Stimulated activated naive CD8-positive, alpha-beta T cell treated with anti-CD3 and anti-CD28 coated beads, Interleukin-15, amount 100 ng/mL, for 72 hours (primary cell): ENCODE data around the gene TTBK2.

Source experiments
- ATAC-seq: fragments of 150-1000 bp; cut with Tn5 transposase; 2 replicates; pipeline ENCODE4 v1.10.0; 2021; ENCODE audit warnings: mild to moderate bottlenecking, moderate library complexity
- DNase-seq, 2 donors: peaks; one replicate each; pipeline ENCODE4 v3.0.0; 2021 to 2022
- H3K27ac Mint-ChIP-seq, 2 donors: one replicate each; pipeline ENCODE4 v1.8.0; 2022; ENCODE audit warnings: mild to moderate bottlenecking in 2 of 2, mixed read lengths in 2 of 2, moderate library complexity in 2 of 2
- H3K27me3 Mint-ChIP-seq: one replicate; pipeline ENCODE4 v1.8.0; 2022; ENCODE audit warnings: mixed read lengths
- H3K4me1 Mint-ChIP-seq: one replicate; pipeline ENCODE4 v1.8.0; 2022; ENCODE audit warnings: mild to moderate bottlenecking, mixed read lengths
- H3K4me3 Mint-ChIP-seq, 2 donors: one replicate each; pipeline ENCODE4 v1.8.0; 2022; ENCODE audit warnings: mild to moderate bottlenecking in 2 of 2, mixed read lengths in 2 of 2, moderate library complexity in 1 of 2
- H3K9me3 Mint-ChIP-seq, 2 donors: one replicate each; pipeline ENCODE4 v1.8.0; 2022; ENCODE audit warnings: mixed read lengths in 2 of 2

The TTBK2 gene

DNA sequence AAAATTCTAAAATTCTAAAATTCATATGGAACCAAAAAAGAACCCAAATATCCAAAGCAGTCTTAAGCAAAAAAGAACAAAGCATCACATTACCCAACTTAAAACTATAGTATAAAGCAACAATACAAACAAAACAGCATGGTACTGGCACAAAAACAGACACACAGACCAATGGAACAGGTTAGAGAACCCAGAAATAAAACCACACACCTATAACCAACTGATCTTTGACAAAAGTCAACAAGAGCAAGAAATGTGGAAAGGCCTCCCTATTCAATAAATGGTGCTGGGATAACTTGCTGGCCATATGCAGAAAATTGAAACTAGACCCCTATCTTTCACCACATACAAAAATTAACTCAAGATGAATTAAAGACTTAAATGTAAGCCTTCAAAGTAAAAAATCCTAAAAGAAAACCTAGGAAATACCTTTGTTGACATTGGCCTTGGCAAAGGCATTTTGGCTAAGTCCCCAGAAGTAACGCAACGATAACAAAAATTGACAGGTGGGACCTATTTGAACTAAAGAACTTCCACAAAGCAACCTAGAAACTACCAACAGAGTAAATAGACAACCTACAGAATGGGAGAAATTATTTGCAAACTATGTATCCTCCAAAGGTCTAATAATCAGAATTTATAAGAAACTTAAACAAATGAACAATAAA lies 56.9 kb downstream of the TTBK2 start:
- peaks cover 7% of the 10 kb centered on the region for H3K4me1 Mint-ChIP-seq
- no peak for ATAC-seq
- H3K27ac Mint-ChIP-seq, result peak overlapping the region in 1 of 2 donors; percentile 58
- DNase-seq, result no peak
- H3K4me3 Mint-ChIP-seq, result no peak overlapping the region
- H3K9me3 Mint-ChIP-seq, result no peaks in the 10 kb centered on the region
- no peaks in the 10 kb centered on the region for H3K27me3 Mint-ChIP-seq

DNA sequence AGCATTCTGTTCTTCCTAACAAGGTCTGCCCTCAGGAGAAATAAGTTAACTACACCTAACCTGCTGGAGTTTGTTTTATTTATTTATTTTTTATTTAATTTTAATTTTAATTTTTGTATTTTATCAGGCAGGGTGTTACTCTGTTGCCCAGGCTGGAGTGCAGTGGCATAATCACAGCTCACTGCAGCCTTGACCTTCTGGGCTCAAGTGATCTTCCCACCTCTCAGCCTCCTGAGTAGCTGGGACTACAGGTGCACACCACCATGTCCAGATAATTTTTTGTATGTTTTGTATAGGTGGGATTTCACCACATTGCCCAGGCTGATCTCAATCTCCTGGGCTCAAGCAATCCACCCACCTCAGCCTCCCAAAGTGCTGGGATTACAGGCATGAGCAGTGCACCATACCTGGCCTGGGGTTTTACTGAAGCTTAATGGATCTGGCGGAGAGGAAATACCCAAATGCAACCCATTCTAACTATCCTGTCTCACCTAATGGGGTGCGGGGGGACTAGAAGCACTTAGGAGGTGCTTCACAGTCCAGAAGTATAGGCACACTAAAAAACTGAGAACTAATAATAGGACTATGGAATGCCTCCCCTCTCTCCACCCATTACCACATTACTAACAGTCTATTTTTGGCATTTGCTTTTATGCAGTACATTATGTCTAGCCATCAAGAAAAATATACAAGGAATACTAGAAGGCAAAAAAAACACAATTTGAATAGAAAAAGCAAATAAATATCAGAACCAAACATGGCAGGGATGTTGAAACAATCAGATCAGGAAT lies 61.4 kb downstream of the TTBK2 start:
- ATAC-seq, result no peak
- peaks cover 7% of the 10 kb centered on the region for H3K4me1 Mint-ChIP-seq
- H3K9me3 Mint-ChIP-seq, result no peaks in the 10 kb centered on the region
- no peak for DNase-seq
- no peak overlapping the region for H3K27ac Mint-ChIP-seq
- no peak overlapping the region for H3K4me3 Mint-ChIP-seq
- no peaks in the 10 kb centered on the region for H3K27me3 Mint-ChIP-seq

DNA sequence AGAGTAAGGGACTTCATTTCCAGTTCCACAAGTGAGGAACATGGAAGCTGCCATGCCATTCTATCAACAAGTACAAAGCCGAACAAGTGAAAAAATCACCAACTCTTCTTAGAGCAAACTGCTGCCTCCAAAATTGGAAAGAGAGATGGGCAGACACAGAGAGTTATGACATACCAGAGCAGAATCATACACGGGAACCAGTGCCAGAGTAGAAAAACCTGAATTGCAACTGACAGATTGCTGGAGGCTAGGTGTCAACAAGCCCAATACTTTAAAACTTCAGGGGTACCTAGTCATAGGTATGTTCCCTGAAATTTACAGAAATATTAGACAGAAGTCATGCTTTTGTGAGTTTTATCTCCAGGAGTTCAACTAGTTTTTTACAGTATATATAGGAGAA lies 62.0 kb downstream of the TTBK2 start:
- Mint-ChIP-seq H3K27ac (no peak overlapping the region), H3K4me1 (peaks cover 7% of the 10 kb centered on the region), H3K27me3 (no peaks in the 10 kb centered on the region), H3K4me3 (no peak overlapping the region), H3K9me3 (no peaks in the 10 kb centered on the region)
- DNase-seq (no peak), ATAC-seq (no peak)

DNA sequence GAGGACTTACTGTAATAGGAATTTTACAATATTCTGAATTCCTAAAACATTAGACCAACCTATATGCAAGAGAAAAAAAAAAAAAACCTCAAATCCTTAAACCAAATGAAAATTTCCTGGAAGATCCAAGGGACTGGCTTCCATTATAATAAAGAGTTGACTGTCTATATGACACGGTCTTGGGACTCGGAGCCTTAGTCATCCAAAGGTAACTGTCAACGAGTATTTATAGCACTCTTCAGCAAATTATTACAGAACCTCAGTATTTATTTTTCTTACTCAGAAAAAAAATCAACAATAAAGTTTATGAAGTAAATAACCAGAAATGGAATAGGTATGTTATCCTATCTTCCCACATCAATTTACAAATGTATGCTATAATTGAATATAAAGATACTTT lies 66.0 kb downstream of the TTBK2 start:
- no peak for ATAC-seq
- Mint-ChIP-seq H3K27ac (peak overlapping the region in 1 of 2 donors; percentile 52), H3K27me3 (no peaks in the 10 kb centered on the region), H3K9me3 (no peaks in the 10 kb centered on the region), H3K4me3 (no peak overlapping the region), H3K4me1 (peaks cover under 1% of the 10 kb centered on the region)
- no peak for DNase-seq

DNA sequence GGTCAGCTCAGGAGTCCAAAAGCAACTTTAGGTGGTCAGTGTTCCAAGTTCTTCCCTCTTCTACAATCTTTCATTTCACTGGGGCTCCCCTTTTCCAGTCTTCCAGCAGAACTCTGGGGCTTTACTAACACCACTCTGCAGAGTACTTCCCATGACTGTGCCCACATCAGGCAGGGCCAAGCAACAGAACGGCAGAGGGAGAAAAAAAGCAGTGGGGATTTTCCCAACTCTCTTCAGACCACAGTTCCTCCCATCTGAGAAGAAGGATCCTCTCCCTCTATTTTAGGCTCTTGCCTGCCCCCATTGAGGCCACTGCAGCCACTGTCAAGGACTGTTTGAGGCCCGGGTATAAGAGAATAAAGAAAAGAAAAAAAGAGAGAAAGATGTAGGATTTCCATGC lies 70.7 kb downstream of the TTBK2 start:
- no peak overlapping the region for H3K27ac Mint-ChIP-seq
- H3K4me3 Mint-ChIP-seq, result no peak overlapping the region
- H3K27me3 Mint-ChIP-seq, result no peaks in the 10 kb centered on the region

DNA sequence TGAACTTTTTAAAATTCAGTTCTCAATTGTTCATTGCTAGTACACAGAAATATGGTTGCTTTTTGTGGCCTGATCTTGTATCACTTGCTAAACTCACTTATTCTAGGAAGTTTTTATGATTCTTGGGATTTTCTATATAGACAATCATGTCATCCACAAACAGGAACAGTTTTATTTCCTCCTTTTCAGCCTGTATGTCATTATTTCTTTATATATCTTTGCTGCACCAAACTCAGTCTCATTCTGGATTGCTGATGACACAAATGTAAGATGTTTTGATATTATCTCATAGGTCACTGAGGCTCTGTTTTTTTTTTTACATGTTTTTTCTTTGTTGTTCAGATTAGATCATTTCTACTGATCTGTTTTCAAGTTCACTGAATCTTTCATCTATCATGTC lies 71.7 kb downstream of the TTBK2 start:
- H3K27ac Mint-ChIP-seq, result no peak overlapping the region
- no peaks in the 10 kb centered on the region for H3K4me1 Mint-ChIP-seq
- no peaks in the 10 kb centered on the region for H3K27me3 Mint-ChIP-seq
- H3K4me3 Mint-ChIP-seq, result no peak overlapping the region
- DNase-seq (no peak), ATAC-seq (no peak)
- no peaks in the 10 kb centered on the region for H3K9me3 Mint-ChIP-seq

More for the DNA sequence above, 70.7 kb downstream of the TTBK2 start:
- Mint-ChIP-seq H3K9me3 (no peaks in the 10 kb centered on the region), H3K4me1 (no peaks in the 10 kb centered on the region)
- ATAC-seq (no peak), DNase-seq (no peak)

DNA sequence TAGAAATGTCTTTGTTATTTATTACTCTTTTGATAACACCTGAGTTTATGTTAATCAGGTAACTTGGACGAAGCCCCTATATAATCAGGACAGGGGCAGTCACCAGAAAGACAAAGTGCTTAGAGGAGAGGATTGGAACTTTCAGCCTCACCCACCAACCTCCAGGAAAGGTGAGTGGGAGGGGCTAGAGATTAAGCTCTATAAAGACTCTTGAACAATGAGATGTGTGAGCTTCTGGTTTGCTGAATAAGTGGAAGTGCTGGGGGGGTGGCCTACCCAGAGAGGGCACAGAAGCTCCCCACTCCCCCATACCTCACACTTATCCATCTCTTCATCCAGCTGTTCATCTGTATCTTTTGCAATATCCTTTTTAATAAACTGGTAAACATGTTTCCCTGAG lies 73.9 kb downstream of the TTBK2 start:
- ATAC-seq (no peak), DNase-seq (no peak)
- Mint-ChIP-seq H3K27me3 (no peaks in the 10 kb centered on the region), H3K4me1 (no peaks in the 10 kb centered on the region), H3K9me3 (no peaks in the 10 kb centered on the region), H3K4me3 (no peak overlapping the region), H3K27ac (no peak overlapping the region)

DNA sequence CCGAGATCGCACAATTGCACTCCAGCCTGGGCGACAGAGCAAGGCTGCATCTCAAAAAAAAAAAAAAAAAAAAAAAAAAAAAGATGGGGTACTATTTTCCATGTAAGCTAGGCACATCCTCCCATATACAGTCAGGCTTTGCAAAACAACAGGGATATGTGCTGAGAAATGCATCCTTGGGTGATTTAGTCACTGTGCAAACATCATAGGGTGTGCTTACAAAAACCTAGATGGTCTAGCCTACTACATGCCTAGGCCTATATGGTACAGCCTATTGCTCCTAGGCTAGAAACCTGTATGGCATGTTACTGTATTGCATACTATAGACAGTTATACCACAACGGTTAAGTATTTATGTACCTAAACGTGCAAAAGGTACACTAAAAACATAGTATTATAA lies 75.0 kb downstream of the TTBK2 start:
- Mint-ChIP-seq H3K27me3 (no peaks in the 10 kb centered on the region), H3K4me1 (no peaks in the 10 kb centered on the region), H3K9me3 (no peaks in the 10 kb centered on the region), H3K27ac (no peak overlapping the region), H3K4me3 (no peak overlapping the region)
- ATAC-seq (no peak), DNase-seq (no peak)

DNA sequence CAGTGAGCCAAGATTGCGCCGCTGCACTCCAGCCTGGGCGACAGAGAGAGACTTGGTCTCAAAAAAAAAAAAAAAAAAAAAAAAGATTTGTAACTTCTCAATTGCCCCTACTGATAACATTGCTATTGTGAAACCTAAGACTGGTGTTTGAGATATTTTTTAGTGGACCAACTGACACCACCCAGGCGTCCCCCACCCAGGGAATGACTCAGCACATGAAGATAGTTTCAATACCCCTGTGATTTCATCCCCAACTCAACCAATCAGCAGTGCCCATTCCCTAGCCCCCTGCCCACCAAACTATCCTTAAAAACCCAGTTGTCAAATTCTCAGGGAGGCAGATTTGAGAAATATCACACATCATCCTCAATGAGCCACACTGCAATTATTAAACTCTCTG lies 76.9 kb downstream of the TTBK2 start:
- Mint-ChIP-seq H3K27ac (peak overlapping the region in 1 of 2 donors; percentile 63), H3K4me3 (no peak overlapping the region), H3K9me3 (no peaks in the 10 kb centered on the region), H3K27me3 (no peaks in the 10 kb centered on the region), H3K4me1 (no peaks in the 10 kb centered on the region)
- DNase-seq (no peak), ATAC-seq (no peak)

DNA sequence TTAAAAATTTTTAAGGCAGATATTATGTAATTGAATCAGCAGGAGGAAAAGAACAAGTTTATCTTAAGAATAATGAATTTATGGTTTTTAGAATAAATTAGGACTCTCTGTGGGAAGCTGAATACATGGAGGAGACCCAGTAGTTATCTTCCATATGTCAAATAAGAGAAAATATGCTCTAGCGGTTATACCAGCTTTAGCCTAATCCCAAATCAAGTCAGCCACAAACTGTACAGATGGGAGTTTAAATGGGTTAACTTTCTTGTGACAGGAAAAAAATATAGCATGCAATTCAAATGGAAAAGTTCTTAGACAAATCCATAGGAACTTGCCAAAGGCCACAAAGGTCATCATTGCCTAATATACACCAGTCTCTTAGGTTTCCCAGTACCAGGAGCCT lies 84.3 kb downstream of the TTBK2 start:
- H3K4me3 Mint-ChIP-seq, result no peak overlapping the region
- DNase-seq (no peak), ATAC-seq (no peak)
- peak overlapping the region in 1 of 2 donors; percentile 57 for H3K27ac Mint-ChIP-seq
- H3K4me1 Mint-ChIP-seq, result no peaks in the 10 kb centered on the region
- H3K9me3 Mint-ChIP-seq, result no peaks in the 10 kb centered on the region
- no peaks in the 10 kb centered on the region for H3K27me3 Mint-ChIP-seq

DNA sequence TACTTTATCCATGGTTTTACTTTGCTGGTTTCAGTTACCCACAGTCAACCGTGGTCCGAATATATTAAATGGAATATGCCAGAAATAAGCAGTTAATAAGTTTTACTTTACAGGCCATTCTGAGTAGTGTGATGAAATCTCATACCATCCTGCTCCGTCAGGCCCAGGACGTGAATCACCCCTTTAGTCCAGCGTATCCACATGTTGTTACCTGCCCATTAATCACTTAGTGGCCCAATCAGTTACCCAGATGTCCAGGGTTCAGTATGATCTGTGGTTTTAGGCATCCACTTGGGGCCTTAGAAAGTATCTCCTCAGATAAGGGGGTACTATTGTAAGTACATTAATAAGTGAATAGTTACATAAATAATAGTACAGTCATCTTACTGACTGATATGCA lies 88.0 kb downstream of the TTBK2 start:
- Mint-ChIP-seq H3K27me3 (no peaks in the 10 kb centered on the region), H3K9me3 (no peaks in the 10 kb centered on the region), H3K27ac (no peak overlapping the region), H3K4me1 (no peaks in the 10 kb centered on the region), H3K4me3 (no peak overlapping the region)
- ATAC-seq, result no peak
- DNase-seq, result no peak

DNA sequence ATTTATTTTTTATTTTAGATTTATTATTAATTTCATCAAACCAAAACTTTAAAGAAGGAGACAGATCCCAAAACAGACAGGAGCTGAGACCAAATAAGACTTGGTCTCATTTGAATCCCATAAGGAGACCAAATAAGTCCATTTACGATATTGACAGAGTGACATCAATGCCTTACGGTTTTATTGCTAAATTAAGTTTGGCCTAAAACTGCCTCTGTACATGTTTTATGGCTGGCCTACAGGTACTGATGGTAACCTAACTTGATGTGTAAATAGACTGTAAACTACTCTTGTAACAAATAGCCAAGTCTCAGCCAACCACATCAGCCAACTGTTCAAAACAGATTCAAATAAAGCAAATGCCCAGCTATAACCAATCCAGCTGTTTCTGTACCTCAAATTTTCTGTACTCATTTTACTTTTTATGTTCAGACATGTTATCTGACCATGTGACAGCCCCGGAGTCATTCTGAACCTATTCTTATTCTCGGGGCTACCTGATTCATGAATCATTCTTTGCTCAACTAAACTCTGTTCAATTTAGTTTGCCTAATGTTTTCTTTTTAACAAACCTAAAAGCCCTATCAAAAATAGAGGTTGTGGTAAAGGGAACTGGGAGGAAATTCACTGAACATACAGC lies 94.2 kb downstream of the TTBK2 start:
- no peaks in the 10 kb centered on the region for H3K9me3 Mint-ChIP-seq
- H3K4me3 Mint-ChIP-seq, result no peak overlapping the region
- H3K27me3 Mint-ChIP-seq, result no peaks in the 10 kb centered on the region
- DNase-seq (no peak), ATAC-seq (no peak)
- H3K4me1 Mint-ChIP-seq, result no peaks in the 10 kb centered on the region
- no peak overlapping the region for H3K27ac Mint-ChIP-seq

DNA sequence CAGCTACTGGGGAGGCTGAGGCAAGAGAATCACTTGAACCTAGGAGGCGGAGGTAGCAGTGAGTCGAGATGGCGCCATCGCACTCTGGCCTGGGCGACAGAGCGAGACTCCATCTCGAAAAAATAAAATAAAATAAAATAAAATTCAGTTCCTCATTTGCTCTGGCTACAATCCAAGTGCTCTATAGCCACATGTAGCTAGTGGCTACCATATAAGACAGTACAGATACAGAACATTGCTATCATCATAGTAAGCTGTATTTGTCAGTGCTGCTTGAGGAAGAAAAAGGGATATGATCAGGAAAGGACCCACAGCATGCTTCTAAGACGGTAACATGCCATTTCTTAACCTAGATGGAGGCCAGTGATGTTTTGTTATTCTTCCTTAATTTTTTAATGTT lies 95.0 kb downstream of the TTBK2 start:
- Mint-ChIP-seq H3K4me3 (no peak overlapping the region), H3K27ac (peak overlapping the region in 1 of 2 donors; percentile 9), H3K9me3 (no peaks in the 10 kb centered on the region), H3K27me3 (no peaks in the 10 kb centered on the region), H3K4me1 (no peaks in the 10 kb centered on the region)
- ATAC-seq (no peak), DNase-seq (no peak)

DNA sequence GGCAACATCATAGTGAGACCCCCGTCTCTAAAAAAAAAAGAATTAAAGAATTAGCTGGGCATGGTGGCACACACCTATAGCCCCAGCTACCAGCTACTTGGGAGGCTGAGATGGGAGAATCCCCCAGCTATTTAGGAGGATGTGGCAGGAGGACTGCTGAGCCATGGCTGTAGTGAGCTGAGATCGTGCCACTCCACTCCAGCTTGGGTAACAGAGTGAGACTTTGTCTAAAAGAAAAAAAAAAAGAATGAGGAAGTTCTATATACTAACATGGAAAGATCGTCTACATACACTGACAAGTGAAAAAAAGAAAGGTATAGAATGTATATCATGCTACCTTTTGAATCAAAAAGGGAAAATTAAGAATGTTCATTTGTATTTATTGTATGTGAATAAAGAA lies 99.8 kb downstream of the TTBK2 start:
- no peak overlapping the region for H3K4me3 Mint-ChIP-seq
- ATAC-seq, result no peak
- no peak for DNase-seq
- no peaks in the 10 kb centered on the region for H3K9me3 Mint-ChIP-seq
- no peaks in the 10 kb centered on the region for H3K4me1 Mint-ChIP-seq
- no peak overlapping the region for H3K27ac Mint-ChIP-seq
- no peaks in the 10 kb centered on the region for H3K27me3 Mint-ChIP-seq

DNA sequence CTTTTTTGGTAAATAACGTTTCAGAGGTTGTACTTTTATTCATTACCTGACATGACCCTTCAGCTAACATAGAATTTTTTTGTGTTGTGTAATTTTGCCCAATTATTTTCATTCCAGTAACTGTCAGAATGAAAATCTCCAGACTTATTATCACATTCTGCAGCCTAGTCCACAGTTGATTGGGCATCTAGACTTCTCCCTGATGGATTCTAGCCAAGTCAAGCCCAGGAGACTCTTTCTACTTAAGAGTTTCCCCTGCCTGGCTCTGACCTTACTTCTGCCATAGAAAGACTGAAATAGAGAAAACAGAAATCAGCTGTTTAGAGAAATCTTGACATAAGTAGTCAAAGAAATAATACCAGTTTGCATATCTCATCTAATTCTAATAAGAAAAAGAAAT lies 100.8 kb downstream of the TTBK2 start:
- no peak for ATAC-seq
- no peak overlapping the region for H3K4me3 Mint-ChIP-seq
- H3K9me3 Mint-ChIP-seq, result no peaks in the 10 kb centered on the region
- H3K4me1 Mint-ChIP-seq, result no peaks in the 10 kb centered on the region
- no peak overlapping the region for H3K27ac Mint-ChIP-seq
- no peaks in the 10 kb centered on the region for H3K27me3 Mint-ChIP-seq
- no peak for DNase-seq

DNA sequence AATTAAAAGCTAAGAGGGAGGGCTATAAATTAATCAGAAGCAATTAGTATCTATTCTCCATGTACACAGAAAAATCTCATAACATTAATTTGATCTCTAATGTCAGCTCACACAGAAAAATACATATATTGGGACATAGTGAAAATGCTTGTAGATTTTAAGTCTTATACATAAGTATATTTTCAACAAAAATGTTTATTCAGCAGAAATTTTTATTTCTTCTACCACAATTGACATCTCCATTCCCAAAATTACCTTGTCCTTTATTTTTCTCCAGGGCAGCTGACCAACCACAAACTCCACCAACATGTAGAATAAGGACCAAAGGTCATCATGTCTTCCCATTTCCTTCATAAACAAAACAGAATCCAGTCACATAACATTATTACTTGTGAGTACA lies 109.1 kb downstream of the TTBK2 start:
- no peak for ATAC-seq
- Mint-ChIP-seq H3K27ac (no peak overlapping the region), H3K4me3 (no peak overlapping the region), H3K4me1 (no peaks in the 10 kb centered on the region), H3K9me3 (no peaks in the 10 kb centered on the region), H3K27me3 (no peaks in the 10 kb centered on the region)
- DNase-seq, result no peak
